Ovary (tissue), 3 donors: ENCODE measurements around the gene CHN1.

Experiments
- CTCF ChIP-seq, 3 donors: fragments of 450-650 bp in 2 of 3; fragments of 200-600 bp in 1 of 3; IDR thresholded peaks; one replicate each; pipeline versions ENCODE4 v1.5.1 to v1.8.0; 2016 to 2022; ENCODE audit warnings: antibody characterized with exemption in 3 of 3, mild to moderate bottlenecking in 1 of 3
- EP300 ChIP-seq: sonication (generic); formaldehyde crosslinking; IDR thresholded peaks from one replicate; pipeline ENCODE4 v1.6.1; 2017; ENCODE audit warnings: antibody characterized with exemption
- POLR2A ChIP-seq: fragments of 450-650 bp; IDR thresholded peaks from one replicate; pipeline ENCODE4 v1.6.1; 2017; ENCODE audit warnings: antibody characterized with exemption, mild to moderate bottlenecking, moderate library complexity
- donor health status: DM: no; HTN: no; CAD: no.

- TF ChIP-seq CTCF (IDR thresholded peaks at IDR 0.05) (no peak), EP300 (no peak), POLR2A (no peak)
These were observed 171.4 kb downstream of the CHN1 start for GRCh38 chr2:174833737-174834136.
